Measurements from ENCODE around the gene FNIP2. TPM values are rescaled to one million over a fixed set of nuclear protein-coding genes. Genes with fewer than 3 reads are reported as not detected.

Gene FNIP2
- total and polyA plus RNA-seq, 10 of the 15 experiments (the other 5 are each of a cell fraction or from before 2014, with no cell fraction given): 0.03 to 0.38 (median 0.15) TPM

DNA sequence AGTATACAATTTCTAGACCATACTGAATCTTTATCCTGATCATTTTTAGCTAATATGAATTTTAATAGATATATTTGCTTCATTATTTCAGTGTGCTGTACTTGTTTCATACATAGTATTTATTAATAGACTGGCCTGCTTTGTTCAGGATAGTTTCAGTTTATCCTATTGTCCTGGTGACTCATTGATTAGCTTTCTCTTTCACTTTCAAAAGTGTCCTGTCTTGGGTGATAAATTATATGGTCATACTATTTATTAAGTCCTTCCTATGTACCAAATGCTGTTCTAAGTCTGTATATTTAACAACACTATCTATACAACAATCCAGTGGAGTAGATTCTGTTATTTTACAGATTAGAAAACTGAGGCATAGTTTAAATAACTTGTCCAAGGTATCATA lies 180.3 kb downstream of the FNIP2 start:
- Histone ChIP-seq H3K27ac (ENCODE audit: control insufficient read depth, insufficient read depth) (no peak overlapping the region), H3K27me3 (replicated peaks in 1 of 2; ENCODE audit: control insufficient read depth in 2 of 2, insufficient read depth in 2 of 2, low read length in 1 of 2) (no peaks in the 10 kb centered on the region), H3K4me3 (no peak overlapping the region), H3K4me1 (ENCODE audit: control insufficient read depth, insufficient read depth, low read length) (no peaks in the 10 kb centered on the region), H4K20me1 (ENCODE audit: control insufficient read depth, insufficient read depth) (no peaks in the 10 kb centered on the region), H3K79me2 (ENCODE audit: control insufficient read depth, insufficient read depth, low read length) (no peaks in the 10 kb centered on the region), H3K36me3 (ENCODE audit: control insufficient read depth in 2 of 2, insufficient read depth in 2 of 2, low read length in 1 of 2) (no peaks in the 10 kb centered on the region), H3K9ac (ENCODE audit: control insufficient read depth, insufficient read depth, low read length) (no peak overlapping the region), H3K9me3 (replicated peaks; ENCODE audit: control insufficient read depth, insufficient read depth, low read length) (peaks cover 5% of the 10 kb centered on the region; the same call in 2 of the 3 replicates), H2AFZ (ENCODE audit: control insufficient read depth, low read depth, low read length) (no peak overlapping the region), H3K4me2 (ENCODE audit: control insufficient read depth, insufficient read depth) (no peak overlapping the region)
- POLR2A ChIA-PET: interaction anchor here (0.5 kb wide), 1 partner anchor 55 kb away, joined by 3 read pairs; no protein-coding TSS in a partner anchor
- in situ Hi-C loops (cut with MboI): no loop called here
- DNase-seq (ENCODE audit: low read depth, low spot score) (no peak), ATAC-seq (peak; percentile 63), FAIRE-seq (no peak)
- intact Hi-C loops (cut with micrococcal nuclease; ENCODE audit: unreplicated experiment): no loop called here
- SMC1A ChIA-PET (ENCODE audit: uncharacterized antibody, unreplicated experiment): interaction anchor here (1.2 kb wide), 1 partner anchor 15 kb away, joined by 3 read pairs; no protein-coding TSS in a partner anchor
- CTCF ChIA-PET: no interaction called here
- RAD21 ChIA-PET (ENCODE audit: unreplicated experiment): no interaction called here
- BruUV-seq (replicated peaks): no TSS peak
- TF ChIP-seq CREM (IDR thresholded peaks at IDR 0.05; ENCODE audit: low read depth) (no peak), BRCA1 (IDR thresholded peaks at IDR 0.05; ENCODE audit: low read depth, low read length) (no peak), JUND (IDR thresholded peaks at IDR 0.05; ENCODE audit: low read depth, low read length) (no peak), ZZZ3 (IDR thresholded peaks at IDR 0.05; ENCODE audit: control insufficient read depth, insufficient read length, low read depth) (no peak), CBFB (IDR thresholded peaks at IDR 0.05; ENCODE audit: low read depth) (no peak), RAD21 (IDR thresholded peaks at IDR 0.05; ENCODE audit: insufficient read depth, low read depth, low read length) (no peak), BACH1 (IDR thresholded peaks at IDR 0.05; ENCODE audit: borderline replicate concordance) (no peak), POU2F2 (IDR thresholded peaks at IDR 0.05; ENCODE audit: borderline replicate concordance, low read depth, low read length) (no peak), RCOR1 (conservative IDR thresholded peaks at IDR 0.05; ENCODE audit: low read depth, low read length) (no peak), NR2C1 (IDR thresholded peaks at IDR 0.05) (no peak), PAX8 (IDR thresholded peaks at IDR 0.05) (no peak), RELA (IDR thresholded peaks at IDR 0.05; ENCODE audit: borderline replicate concordance, partially characterized antibody) (no peak)
- TF ChIP-seq, protein P1, sequence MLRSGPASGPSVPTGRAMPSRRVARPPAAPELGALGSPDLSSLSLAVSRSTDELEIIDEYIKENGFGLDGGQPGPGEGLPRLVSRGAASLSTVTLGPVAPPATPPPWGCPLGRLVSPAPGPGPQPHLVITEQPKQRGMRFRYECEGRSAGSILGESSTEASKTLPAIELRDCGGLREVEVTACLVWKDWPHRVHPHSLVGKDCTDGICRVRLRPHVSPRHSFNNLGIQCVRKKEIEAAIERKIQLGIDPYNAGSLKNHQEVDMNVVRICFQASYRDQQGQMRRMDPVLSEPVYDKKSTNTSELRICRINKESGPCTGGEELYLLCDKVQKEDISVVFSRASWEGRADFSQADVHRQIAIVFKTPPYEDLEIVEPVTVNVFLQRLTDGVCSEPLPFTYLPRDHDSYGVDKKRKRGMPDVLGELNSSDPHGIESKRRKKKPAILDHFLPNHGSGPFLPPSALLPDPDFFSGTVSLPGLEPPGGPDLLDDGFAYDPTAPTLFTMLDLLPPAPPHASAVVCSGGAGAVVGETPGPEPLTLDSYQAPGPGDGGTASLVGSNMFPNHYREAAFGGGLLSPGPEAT (IDR thresholded peaks at IDR 0.05; ENCODE audit: low read depth): no peak
- TF ChIP-seq, protein P2, sequence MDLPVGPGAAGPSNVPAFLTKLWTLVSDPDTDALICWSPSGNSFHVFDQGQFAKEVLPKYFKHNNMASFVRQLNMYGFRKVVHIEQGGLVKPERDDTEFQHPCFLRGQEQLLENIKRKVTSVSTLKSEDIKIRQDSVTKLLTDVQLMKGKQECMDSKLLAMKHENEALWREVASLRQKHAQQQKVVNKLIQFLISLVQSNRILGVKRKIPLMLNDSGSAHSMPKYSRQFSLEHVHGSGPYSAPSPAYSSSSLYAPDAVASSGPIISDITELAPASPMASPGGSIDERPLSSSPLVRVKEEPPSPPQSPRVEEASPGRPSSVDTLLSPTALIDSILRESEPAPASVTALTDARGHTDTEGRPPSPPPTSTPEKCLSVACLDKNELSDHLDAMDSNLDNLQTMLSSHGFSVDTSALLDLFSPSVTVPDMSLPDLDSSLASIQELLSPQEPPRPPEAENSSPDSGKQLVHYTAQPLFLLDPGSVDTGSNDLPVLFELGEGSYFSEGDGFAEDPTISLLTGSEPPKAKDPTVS (IDR thresholded peaks at IDR 0.05; ENCODE audit: low read depth, low read length): no peak
- TF ChIP-seq, protein P3, sequence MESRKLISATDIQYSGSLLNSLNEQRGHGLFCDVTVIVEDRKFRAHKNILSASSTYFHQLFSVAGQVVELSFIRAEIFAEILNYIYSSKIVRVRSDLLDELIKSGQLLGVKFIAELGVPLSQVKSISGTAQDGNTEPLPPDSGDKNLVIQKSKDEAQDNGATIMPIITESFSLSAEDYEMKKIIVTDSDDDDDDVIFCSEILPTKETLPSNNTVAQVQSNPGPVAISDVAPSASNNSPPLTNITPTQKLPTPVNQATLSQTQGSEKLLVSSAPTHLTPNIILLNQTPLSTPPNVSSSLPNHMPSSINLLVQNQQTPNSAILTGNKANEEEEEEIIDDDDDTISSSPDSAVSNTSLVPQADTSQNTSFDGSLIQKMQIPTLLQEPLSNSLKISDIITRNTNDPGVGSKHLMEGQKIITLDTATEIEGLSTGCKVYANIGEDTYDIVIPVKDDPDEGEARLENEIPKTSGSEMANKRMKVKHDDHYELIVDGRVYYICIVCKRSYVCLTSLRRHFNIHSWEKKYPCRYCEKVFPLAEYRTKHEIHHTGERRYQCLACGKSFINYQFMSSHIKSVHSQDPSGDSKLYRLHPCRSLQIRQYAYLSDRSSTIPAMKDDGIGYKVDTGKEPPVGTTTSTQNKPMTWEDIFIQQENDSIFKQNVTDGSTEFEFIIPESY (IDR thresholded peaks at IDR 0.05): no peak
- TF ChIP-seq, protein P4, sequence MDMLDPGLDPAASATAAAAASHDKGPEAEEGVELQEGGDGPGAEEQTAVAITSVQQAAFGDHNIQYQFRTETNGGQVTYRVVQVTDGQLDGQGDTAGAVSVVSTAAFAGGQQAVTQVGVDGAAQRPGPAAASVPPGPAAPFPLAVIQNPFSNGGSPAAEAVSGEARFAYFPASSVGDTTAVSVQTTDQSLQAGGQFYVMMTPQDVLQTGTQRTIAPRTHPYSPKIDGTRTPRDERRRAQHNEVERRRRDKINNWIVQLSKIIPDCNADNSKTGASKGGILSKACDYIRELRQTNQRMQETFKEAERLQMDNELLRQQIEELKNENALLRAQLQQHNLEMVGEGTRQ (IDR thresholded peaks at IDR 0.05; ENCODE audit: borderline replicate concordance, low read depth, low read length): no peak

All from GM12878 (cell line).